HK-2 (cell line): Measurements from ENCODE around the gene OR2F2.
A peak's percentile ranks its signal among the peaks of the same experiment; 100 is the strongest.

Experiments used
- DNase-seq: peaks from one replicate; pipeline ENCODE4 v3.0.0-alpha.2; 2018; ENCODE audit not compliant: unreplicated experiment

Gene OR2F2, protein sequence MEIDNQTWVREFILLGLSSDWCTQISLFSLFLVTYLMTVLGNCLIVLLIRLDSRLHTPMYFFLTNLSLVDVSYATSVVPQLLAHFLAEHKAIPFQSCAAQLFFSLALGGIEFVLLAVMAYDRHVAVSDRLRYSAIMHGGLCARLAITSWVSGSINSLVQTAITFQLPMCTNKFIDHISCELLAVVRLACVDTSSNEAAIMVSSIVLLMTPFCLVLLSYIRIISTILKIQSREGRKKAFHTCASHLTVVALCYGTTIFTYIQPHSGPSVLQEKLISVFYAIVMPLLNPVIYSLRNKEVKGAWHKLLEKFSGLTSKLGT

DNA sequence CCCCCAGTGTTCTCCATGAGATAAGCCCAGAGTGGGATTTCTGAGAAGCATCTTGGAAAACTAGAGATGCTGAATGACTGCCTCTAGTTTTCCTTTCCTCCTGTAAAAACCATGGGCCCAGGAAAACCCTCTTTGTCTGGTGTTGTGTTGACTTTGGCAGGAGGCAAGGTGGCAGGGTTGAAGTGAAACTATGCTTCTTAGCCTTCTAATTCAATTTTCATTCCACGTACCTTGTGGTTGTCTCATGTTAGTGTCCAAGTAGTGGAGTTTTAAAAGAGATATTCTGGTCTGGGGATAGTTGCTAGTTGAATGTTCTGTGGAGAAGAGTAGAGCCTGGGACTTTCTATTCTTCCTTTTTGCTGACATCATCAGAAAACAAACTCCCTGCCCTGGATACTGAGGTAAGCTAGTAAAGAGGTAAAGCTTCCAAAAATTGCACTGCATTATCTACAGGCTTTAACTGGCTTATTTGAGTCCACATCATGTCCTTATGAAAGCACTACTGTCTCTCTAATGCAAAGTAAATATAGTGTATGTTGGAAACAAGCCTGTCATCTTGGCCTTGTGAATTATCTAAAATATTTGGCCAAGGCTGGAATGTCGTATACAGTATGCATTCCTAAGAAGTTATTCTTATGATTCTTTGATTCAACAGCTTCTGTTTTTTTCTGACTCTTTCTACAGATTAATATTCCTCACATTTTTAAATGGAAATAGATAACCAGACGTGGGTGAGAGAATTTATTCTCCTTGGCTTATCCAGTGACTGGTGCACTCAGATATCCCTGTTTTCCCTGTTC lies at the start of gene OR2F2:
OR2F2 (plus strand) TSS at position 708 of the 800 bp plus-strand sequence; CDS start at position 708, 0 bp downstream.
- DNase-seq = no peak

DNA sequence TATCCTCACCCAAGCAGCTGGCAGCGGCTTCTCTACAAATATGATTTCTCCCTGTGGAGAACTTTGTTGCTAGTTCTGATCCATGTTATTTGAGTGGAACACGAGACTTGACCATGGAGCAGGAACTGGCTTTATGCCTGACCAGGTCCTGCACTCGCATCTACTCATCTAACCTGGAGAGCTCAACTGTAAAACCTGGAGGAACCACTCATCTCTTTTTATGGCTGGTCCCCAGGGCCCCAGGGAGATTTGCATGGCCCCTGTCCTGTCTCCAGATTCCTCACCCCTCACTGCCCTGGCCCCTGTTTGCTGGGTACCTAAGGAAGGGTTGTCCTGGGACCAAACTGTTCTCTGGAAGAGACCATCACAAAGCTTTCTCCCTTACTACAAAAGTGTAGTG lies 49.1 kb upstream of the OR2F2 start:
- no peak for DNase-seq

DNA sequence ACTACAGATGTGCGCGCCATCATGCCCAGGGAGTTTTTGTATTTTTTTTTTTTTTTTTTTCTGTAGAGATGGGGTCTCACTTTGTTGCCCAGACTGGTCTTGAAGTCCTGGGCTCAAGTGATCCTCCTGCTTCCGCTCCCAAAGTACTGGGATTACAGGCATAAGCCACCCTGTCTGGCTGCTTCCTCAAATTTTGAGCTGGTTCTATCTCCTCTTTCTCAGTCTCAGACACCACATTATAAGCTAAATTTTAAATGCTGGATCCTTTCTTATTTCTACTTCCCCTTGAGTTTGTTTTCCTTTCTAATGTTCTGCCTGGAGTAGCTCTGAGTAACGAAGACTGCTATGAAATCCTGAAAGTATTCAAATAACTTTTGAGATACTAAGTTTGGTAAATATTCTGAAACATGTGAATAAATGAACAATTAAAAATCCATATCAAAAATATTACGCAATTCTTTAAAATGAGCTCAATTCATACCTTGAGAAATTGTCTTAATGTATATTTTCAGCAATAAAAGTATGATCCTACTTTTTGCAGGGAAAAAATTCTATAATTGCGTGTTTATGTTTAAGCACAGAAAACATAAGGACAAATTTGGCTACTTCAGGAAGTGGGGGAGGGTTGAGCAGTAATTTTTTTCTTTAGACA lies 48.1 kb upstream of the OR2F2 start:
- no peak for DNase-seq

DNA sequence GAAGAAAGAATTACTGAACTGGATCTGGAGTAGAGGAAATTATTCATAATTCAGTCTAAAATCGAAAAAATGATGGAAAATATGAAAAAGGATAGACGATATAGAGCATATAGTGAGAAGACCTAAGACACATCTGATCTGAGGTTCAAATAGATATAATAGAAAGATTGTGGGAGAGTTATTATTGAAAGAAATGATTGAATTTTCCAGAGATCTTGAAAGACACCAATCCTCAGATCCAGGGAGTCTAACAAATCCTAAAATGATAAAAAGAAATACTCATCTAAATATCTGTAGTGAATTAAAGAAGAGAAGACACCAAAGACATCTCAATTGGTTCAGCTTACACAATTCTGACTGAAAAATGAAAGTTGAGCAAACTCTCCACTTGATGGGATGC lies 46.0 kb upstream of the OR2F2 start:
- DNase-seq = no peak

DNA sequence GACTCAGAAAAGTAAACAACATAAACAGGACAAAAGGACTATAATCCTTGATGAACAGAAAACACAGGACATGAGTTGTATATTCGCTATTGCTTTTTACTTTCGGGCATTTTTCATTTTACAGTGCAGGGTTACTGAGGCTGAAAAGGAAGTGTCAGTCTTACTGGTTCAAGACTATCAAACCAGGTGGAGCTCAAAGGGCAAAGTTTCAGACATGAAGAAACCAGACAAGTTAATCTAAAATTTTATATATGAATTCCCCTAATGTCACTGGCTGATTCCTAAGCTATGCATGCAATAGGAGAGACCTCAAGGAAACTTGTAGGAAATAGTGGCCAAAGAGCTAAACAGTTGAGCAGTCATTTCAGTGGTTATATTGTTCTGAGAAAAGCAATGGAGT lies 44.5 kb upstream of the OR2F2 start:
- DNase-seq = no peak

DNA sequence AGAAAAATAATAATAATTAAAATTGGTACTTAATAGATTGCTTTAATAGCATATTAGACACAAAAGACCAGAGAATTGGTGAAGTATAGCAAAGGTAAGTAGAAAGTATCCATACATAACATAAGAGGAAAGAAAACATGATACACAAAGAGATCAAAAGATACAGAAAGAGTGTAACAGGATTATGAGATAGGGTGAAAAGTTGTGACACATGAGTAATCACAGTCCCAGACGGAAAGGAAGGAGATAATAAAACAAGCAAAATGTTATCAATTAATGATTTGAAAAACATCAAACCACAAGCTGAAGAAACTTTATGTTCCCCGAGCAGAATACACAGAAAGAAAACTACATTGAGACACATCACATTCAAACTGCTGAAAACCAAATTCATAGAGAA lies 43.6 kb upstream of the OR2F2 start:
- DNase-seq = no peak

DNA sequence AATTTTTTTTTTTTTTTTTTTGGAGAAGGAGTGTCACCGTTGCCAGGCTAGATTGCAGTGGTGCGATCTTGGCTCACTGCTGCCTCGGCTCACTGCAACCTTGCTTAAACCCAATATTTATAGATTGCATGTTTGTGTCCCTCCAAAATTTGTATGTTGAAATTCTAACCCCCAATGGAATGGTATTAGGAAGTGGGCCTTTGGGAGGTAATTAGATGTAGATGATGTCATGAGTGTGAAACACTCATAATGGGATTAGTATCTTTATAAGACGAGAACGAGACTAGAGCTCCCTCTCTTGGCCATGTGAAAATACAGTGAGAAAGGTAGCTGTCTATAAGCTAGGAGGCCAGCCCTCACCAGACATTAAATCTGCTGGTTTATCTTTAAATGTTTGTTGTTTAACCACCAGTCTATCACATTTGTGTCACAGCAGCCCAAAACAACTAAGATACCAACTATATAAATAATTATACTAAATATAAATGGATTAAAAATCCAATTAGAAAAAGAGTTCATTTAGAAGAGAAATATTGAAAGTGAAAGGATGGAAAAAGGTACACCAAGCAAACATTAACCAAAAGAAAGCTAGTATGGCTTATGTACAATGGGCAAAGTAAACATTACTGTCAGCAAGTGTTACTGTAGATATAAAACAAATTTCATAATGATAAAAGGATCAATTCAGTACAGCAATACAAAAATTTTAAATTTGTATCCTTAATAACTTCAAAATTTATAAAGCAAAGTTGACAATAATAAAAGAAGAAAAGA lies 42.3 kb upstream of the OR2F2 start:
- DNase-seq = no peak

DNA sequence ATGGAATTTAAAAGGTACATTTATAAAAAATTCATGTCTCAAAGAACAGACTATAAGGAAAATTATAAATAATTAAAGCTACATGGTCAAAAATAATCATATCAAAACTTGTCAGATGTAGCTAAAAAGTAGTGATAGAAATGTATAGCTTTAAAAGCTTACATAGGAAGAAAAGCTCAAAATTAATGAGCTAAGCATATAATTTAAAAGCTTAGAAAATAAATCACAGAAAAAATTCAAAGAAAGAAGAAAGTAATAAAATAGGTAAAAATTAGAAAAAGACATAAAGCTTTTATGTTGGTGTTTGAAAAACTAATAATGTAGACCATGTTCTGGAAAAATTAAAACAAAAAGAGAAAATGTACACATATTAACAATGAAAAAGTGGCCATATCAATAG lies 38.4 kb upstream of the OR2F2 start:
- no peak for DNase-seq

DNA sequence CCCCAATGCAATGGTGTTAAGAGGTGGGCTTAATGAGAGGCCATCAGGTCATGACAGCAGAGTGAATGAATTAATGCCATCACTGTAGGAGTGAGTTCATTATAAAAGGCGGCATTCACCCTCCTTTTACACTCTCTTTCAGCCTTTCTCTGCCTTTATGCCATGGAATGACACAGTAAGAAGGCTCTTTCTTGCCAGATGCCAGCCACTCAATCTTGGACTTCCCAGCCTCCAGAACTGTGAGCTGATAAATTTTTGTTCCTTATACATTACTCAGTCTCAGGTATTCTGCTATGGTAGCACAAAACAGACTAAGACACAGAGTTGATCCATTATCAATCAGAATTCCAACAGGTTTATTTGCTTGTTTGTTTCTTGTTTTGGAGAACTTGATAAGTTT lies 36.2 kb upstream of the OR2F2 start:
- DNase-seq = no peak

DNA sequence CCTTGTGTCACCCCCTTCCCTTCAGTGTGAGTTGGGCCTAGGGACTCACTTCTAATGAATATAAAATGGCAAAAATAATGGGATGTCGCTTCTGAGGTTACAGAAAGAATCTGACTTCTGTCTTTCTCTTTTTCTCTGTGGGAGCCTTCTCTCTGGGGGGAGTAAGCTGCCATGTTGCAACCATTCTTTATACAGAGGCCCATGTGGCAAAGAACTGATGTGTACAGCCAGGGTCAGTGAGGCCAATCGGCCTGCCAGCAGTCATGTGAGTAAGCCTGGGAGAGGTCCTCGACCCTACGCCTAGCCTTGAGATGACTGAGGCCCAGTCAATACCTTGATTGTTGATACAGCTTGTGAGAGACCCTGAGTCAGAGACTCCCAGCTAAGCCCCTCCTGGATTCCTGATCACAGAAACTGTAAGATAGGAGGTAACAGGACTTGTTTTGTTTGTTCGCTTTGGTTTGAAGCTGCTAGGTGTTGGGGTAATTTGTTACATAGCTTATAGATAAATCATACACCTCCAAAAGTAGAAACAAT lies 34.7 kb upstream of the OR2F2 start:
- peak; percentile 8 for DNase-seq

DNA sequence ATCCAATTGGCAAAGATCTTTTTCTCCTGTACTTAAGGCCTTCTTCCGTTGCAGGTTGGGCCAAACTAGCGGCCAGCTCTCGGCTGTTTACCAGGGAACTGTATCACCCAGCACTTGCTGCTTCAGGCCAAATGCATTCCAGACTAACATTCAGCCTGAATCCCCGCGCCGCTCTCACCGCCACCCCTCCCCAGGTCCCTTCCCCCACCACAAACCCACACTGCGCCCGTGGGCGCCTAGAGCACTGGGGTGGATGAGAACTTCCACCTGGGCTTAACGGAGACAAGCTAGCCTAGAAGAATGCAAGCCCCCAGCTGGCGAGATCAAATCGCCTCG lies 33.7 kb upstream of the OR2F2 start:
- DNase-seq = no peak

DNA sequence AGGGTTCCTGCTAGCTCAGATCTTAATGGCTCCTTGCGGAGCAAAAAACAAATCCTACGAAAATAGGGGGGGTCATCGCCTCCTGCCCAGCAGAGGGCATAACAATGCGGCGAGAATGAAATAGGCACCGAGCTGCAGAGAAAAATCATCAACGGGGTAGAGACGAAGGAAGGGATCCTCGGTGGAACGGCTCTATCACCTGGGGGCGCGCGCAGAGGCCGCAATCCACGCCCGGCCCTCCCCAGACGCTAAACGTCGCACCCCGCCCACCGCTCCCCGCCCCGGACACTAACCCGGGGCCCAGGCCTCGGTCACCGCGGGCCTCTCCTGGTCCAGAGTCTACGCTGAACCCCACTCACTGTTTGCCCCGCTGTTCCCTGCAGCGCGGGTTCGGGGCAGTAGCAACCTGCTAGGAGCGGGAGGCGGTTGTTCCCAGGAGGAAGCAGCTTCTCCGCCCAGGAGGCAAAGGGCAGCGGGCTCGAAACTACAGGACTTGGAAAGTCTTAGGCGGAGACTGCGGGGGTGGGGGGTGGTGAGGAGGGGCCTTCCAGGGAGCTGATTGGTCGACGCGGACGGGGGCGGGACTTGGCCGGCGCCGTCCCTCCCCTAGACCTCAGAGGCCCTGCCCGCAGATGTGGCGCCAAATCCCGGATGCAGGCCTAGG lies 33.2 kb upstream of the OR2F2 start, which contains the start of gene TCAF1:
TCAF1 (minus strand) TSS at position 509 of the 664 bp plus-strand sequence. CDS start 25,568 bp downstream, outside the sequence.
- DNase-seq = peak; percentile 95

DNA sequence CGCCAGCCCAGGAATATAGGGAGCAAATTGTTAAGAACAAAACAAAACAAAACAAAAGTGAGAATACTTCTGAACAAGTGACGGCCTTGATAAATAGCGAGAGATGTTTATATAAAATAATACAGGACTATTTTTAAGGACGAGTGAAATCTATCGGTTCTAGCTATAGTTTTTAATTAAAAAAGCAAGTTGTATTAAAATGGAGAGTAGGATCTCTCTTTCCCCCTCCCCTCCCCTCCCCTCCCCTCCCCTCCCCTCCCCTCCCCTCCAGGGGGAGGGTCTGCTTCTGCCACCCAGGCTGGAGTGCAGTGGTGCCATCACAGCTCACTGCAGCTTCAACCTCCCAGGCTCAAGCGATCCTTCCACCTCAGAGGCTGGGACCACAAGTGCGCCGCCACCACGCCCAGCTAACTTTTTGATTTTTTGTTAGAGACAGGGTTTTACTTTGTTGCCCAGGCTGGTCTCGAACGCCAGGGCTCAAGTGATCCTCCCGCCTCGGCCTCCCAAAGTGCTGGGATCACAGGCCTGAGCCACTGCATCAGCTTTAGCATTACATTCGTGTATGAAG lies 32.6 kb upstream of the OR2F2 start:
- no peak for DNase-seq

DNA sequence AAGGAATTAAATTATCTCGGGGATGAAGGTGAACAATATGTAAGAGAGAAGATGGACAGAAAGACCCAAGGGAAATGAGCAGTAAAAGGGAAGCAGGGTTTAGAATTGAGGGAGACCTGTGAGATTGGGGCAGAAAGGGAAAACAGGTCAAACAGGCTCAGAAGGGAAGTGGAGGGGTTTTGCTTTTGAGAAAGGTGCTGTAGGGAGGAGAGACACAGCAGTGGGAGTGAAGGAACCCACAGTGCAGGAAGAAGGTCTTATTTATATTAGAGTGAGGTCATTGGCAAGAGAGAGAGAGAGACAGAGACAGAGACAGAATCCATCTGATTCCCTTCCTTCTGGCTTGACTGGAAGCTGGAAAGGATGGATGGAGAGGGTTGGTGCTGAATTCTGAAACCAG lies 29.5 kb upstream of the OR2F2 start:
- DNase-seq = no peak

DNA sequence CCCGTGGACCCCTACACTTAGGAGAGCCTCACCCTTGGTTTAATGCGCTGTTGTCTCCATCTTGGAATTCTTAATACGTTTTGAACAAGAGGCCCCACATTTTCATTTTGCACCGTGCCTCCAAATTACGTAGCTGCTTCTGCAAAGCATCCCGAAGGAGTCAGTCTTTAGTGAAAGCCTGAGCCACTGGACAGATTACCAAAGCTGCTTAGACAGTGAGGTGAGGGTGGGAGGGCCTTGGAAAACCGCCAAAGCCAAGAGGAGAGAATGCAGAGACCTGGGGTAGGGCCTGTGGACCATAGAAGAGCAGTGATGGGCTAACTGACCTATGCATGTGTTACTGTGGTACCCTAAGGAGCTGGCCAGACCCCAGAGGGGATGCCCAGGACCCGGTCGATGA lies 28.9 kb upstream of the OR2F2 start:
- no peak for DNase-seq

DNA sequence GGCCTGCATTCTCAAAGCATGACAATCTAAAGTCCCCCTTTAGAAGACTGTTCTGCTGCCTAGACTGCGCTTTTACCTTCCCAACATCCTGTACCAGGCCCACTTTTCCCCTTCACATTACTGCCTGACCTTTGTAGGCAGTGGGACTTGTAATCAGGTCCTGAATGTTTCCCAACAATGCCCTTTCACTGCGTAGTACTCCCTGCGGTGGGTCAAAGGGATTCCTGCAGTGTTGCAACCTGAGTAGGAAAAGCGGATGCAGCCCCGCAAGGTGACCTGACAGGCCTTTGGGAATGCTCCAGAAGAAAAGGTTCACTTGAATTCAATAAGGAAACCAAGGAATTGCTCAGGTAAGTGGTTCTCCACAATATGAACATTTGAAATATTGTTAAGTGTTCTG lies 28.1 kb upstream of the OR2F2 start:
- DNase-seq = no peak

DNA sequence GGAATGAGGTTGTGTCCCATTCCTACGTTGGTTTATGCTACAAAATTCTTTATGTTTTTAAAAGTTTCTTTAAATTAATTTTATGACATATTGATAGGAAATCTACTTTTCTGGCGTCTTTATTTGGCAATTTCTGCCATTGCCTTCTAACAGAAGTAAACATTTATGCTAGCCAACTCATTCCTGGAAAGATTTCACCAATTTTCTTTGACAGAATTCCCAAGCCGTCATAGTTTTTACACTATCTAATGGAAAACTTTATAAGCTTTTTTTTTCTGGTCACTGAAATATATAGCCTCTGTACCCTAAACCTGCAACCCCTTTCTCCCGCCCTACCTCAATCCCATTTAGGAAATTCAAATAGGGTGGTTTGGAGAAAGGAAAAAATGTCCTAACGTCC lies 26.9 kb upstream of the OR2F2 start:
- no peak for DNase-seq

DNA sequence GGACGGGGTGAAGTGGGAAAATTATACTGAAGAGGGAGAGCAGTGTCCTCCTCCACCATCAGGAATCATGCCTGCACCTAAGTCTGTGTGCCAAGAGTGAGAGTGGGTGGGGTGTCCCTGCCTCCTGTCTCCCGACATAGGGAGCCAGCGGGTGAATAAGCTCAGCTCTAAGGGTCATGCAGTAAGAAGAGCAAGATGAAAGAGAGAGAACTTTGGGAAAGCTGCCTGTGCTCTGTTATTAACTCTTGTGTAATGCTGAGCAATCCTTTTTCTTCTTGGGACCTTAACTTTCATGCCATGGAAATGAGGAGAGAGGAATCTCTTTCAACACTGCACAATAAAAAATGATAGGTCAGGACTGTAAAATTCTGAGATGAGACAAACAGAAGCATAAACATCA lies 25.2 kb upstream of the OR2F2 start:
- no peak for DNase-seq

DNA sequence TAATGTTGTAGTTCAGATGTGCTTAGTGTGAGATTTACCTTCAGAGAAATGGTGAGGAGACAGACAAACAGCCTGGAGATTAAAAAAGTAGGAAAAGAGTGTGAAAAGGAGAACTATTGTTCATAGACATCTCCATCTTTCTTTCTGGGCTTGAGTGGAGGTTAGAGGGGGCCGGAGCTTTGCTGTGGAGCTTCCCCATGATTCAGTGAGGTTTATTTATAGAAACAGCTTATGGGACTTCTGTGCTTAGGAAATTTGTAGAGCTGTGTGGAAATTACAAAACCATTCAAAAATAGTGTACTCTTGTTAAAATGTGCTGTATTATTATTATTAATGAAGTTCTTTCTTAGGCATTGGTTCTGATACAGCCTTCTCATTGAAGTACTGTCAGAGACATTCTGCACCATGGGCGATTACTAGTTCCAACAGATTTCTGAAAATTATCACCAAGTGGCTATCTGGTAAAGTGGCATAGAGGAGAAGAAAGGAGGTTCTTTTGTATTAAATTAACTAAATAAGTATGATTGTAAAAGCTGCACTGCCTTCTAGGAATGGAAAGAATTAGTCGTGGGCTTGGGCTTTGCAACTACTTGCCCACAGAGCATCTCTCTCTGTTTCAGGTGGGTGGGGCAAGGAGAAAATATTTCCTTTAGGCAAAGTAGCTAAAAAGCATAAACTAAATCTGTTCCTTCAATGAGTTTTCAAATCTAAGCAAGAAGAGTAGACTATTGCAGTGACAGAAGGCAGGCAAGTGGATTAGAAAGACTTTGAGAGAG lies 24.4 kb upstream of the OR2F2 start:
- no peak for DNase-seq

DNA sequence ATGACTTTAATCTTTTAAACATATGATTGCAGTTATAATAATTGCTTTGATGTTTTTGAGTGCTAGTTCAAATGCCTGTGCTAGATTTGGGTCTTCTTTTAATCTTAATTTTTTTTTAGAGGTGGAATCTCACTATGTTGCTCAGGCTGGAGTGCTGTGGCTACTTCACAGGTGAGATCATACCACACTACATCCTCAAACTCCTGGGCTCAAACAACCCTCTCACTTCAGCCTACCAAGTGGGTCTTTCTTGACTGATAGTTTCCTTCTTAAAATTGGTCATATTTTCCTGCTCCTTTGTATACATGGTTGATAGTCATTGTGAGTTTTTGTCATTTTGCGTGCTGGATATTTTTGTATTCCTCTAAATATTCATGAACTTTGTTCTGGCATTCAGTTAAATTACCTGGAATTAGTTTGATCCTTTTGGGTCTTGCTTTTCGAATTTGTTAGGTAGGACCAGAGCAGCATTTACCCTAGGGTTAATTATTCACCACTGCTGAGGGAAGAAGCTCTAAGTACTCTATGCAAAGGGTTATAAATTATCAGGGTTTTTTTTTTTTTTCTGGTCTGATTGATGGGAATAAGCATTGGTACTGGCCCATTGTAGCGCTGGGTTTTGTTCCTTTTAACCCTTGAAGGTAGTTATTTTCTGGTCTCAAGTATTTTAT lies 21.0 kb upstream of the OR2F2 start:
- no peak for DNase-seq
